Measurements from ENCODE around the gene CACNA2D4. TPM values are rescaled to one million over a fixed set of nuclear protein-coding genes. Genes with fewer than 3 reads are reported as not detected.

Gene CACNA2D4
- total RNA-seq, 1 donor from 2014 or later, result not detected

- Histone ChIP-seq H3K9me3 (no peaks in the 10 kb centered on the region), H3K27me3 (no peaks in the 10 kb centered on the region), H3K36me3 (no peaks in the 10 kb centered on the region), H3K4me1 (peaks cover 9 to 37% of the 10 kb centered on the region in 2 donors), H3K27ac (peak overlapping the region in 1 of 2 donors; percentile 7), H3K4me3 (no peak overlapping the region)
- intact Hi-C loops (cut with DNase I), result no loop called here
- TF ChIP-seq, protein P1, sequence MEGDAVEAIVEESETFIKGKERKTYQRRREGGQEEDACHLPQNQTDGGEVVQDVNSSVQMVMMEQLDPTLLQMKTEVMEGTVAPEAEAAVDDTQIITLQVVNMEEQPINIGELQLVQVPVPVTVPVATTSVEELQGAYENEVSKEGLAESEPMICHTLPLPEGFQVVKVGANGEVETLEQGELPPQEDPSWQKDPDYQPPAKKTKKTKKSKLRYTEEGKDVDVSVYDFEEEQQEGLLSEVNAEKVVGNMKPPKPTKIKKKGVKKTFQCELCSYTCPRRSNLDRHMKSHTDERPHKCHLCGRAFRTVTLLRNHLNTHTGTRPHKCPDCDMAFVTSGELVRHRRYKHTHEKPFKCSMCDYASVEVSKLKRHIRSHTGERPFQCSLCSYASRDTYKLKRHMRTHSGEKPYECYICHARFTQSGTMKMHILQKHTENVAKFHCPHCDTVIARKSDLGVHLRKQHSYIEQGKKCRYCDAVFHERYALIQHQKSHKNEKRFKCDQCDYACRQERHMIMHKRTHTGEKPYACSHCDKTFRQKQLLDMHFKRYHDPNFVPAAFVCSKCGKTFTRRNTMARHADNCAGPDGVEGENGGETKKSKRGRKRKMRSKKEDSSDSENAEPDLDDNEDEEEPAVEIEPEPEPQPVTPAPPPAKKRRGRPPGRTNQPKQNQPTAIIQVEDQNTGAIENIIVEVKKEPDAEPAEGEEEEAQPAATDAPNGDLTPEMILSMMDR (IDR thresholded peaks at IDR 0.05), result no peak
- DNase-seq (ENCODE audit: low spot score in 2 of 2), result peak in 1 of 2 donors; percentile 73
These were observed 9.4 kb upstream of the CACNA2D4 start for GRCh38 chr12:1927751-1928351.

GRCh38 chr12:1927051-1927680, 8.7 kb upstream of the CACNA2D4 start:
- no peak overlapping the region for H3K27ac ChIP-seq
- DNase-seq (ENCODE audit: low spot score in 2 of 2), result peak in 1 of 2 donors; percentile 50
- TF ChIP-seq, protein P1 (IDR thresholded peaks at IDR 0.05), result no peak
- no peak overlapping the region for H3K4me3 ChIP-seq
- H3K27me3 ChIP-seq, result no peaks in the 10 kb centered on the region
- no peaks in the 10 kb centered on the region for H3K36me3 ChIP-seq
- H3K9me3 ChIP-seq, result no peaks in the 10 kb centered on the region
- H3K4me1 ChIP-seq, result peaks cover 7 to 32% of the 10 kb centered on the region in 2 donors
- intact Hi-C loops (cut with DNase I), result no loop called here

DNA sequence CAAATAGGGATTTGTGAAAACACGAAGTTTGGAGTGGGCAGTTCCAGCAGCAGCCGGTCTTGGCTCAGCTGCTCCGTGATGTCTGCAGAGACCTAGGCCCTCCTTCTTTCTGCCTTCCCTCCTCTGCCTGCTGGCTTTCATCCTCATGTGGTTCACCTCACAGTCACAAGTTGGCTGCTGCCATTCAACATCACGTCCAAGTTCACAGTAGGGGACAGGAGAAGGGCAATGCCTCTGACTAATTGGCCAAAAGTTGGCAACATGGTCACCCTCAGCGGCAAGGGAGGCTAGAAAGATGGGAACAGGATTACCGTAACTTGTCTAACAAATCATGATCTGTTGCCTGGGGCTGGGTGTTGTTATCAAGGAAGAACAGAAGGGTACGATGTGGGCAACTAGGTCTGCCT, 7.8 kb upstream of the CACNA2D4 start:
- Histone ChIP-seq H3K4me3 (no peak overlapping the region), H3K9me3 (no peaks in the 10 kb centered on the region), H3K36me3 (no peaks in the 10 kb centered on the region), H3K4me1 (peaks cover 7 to 28% of the 10 kb centered on the region in 2 donors), H3K27me3 (no peaks in the 10 kb centered on the region), H3K27ac (no peak overlapping the region)
- no peak for DNase-seq (ENCODE audit: low spot score in 2 of 2)
- TF ChIP-seq, protein P1 (IDR thresholded peaks at IDR 0.05), result no peak
- intact Hi-C loops (cut with DNase I), result no loop called here

GRCh38 chr12:1925684-1926006, 7.2 kb upstream of the CACNA2D4 start:
- peak in 1 of 2 donors; percentile 41 for DNase-seq (ENCODE audit: low spot score in 2 of 2)
- TF ChIP-seq, protein P1 (IDR thresholded peaks at IDR 0.05), result no peak
- no peaks in the 10 kb centered on the region for H3K27me3 ChIP-seq
- H3K4me1 ChIP-seq, result peaks cover 7 to 28% of the 10 kb centered on the region in 2 donors
- no peak overlapping the region for H3K27ac ChIP-seq
- H3K36me3 ChIP-seq, result no peaks in the 10 kb centered on the region
- intact Hi-C loops (cut with DNase I), result no loop called here
- H3K9me3 ChIP-seq, result no peaks in the 10 kb centered on the region
- H3K4me3 ChIP-seq, result no peak overlapping the region

DNA sequence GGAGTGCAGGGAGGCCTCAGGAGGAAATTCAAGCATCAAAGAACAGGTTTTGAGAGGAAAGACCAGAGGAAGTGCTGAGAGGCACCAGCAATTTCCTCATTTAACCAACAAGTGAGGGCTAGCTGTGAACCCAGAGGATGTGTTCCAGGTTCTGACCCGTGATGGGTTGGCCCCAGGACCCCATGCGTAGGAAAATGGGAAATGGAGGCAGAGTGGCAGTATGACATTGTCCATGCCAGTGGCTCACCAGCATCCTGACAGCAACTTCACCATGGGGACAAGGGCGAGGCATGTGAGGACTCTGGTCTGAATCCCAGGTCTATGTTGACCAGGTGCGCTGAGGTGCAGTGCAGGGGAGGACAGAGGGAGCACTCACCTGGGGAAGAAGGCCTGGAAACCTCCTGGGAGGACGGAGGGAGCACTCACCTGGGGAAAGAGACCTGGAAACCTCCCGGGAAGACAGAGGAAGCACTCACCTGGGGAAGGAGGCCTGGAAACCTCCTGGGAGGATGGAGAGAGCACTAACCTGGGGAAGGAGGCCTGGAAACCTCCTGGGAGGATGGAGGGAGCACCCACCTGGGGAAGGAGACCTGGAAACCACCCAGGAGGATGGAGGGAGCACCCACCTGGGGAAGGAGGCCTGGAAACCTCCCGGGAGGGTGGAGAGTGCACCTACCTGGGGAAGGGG, 6.7 kb upstream of the CACNA2D4 start:
- peaks cover 7 to 28% of the 10 kb centered on the region in 2 donors for H3K4me1 ChIP-seq
- no peaks in the 10 kb centered on the region for H3K9me3 ChIP-seq
- no peak for DNase-seq (ENCODE audit: low spot score in 2 of 2)
- H3K27ac ChIP-seq, result no peak overlapping the region
- H3K27me3 ChIP-seq, result no peaks in the 10 kb centered on the region
- intact Hi-C loops (cut with DNase I), result no loop called here
- no peaks in the 10 kb centered on the region for H3K36me3 ChIP-seq
- TF ChIP-seq, protein P1 (IDR thresholded peaks at IDR 0.05), result no peak
- H3K4me3 ChIP-seq, result no peak overlapping the region

Measured in ascending aorta (tissue), 2 donors.